Fibroblast of peridontal ligament (primary cell): ENCODE results near the gene THUMPD3.
A peak's percentile ranks its signal among the peaks of the same experiment; 100 is the strongest.

Experiments
- DNase-seq: peaks from one replicate; pipeline ENCODE4 v3.0.0-alpha.2; 2010; ENCODE audit errors: extremely low read depth

The THUMPD3 gene

GRCh38 chr3:9352917-9353752 lies 9.7 kb upstream of the THUMPD3 start:
- peak; percentile 82 for DNase-seq

GRCh38 chr3:9361691-9362388 lies 1.0 kb upstream of the THUMPD3 start:
- DNase-seq: no peak

- DNase-seq: no peak
Measured at GRCh38 chr3:9369508-9369907, 6.7 kb downstream of the THUMPD3 start.

GRCh38 chr3:9373465-9373864 lies 10.6 kb downstream of the THUMPD3 start:
- no peak for DNase-seq

GRCh38 chr3:9377981-9378380 lies 15.1 kb downstream of the THUMPD3 start:
- DNase-seq: no peak

GRCh38 chr3:9379327-9379726 lies 16.5 kb downstream of the THUMPD3 start:
- DNase-seq: no peak

- no peak for DNase-seq
Measured at GRCh38 chr3:9380014-9380413, 17.2 kb downstream of the THUMPD3 start.

DNA sequence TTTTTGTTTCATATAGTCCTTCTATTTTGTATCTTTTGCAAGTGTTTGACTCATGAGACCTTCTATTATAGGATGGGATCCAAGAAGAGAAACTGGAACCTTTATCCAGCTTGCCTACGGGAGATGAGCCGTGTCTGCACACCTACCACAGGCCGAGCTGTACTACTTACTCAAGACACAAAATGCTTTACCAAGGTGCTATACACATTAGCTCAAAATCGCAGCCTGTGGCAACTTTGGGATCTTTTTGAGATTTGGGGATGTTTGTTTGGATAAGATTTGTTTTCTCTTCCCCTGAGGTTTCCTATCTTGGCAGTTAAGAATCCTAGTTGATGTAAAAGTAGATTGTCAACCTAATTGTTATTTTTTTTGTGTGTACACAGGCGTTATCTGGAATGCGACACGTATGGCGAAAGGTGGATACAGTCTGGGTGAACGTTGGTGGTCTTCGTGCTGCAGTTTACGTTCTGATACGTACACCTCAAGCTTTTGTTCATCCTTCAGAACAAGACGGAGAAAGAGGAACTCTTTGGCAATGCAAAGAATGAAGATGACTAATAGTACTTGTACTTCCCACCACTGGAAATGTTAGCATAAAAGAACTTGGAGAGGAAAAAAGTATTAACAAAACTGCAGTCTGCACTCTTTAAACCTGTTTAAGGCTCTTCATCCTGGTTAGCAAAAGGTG lies 21.4 kb downstream of the THUMPD3 start:
- peak; percentile 38 for DNase-seq

- no peak for DNase-seq
Measured at GRCh38 chr3:9385187-9386077, 22.6 kb downstream of the THUMPD3 start.

GRCh38 chr3:9386078-9386459 lies 23.2 kb downstream of the THUMPD3 start:
- no peak for DNase-seq

DNA sequence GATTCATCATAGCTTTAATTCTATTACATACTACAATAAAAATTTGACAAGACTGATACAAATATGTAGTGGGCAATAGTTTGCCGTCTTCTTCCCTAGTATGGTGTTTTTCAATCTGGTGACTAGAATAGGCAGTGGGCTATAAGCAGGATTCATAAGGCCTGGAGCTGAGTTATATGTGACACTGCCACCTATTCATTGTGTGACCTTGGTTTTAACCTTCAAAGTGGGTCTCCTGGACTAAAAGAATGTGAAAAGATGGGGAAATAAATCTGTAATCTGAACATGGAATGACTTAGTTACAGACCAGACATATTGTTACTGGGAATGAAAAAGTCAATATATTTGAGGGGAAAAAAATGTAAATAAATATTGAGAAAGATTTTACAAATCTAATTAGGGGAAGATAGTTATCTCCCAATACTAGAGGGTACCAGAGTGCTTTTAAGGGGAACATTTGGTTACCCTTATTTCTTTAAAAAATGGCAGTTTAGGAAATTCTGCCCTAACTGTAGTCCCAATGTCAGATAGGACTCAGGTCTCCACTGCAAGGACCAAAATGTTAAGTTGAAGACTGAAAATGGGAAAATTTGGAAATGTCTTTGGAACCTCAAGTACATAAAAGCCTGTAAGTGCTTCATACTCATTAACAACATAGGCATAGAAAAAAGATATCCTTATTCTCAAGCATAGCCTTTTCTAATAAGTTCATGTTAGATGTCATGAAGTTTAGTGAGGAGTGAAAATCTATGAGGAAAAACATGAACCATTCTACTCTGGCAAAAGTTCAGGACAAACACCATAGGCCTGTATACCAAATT lies 23.9 kb downstream of the THUMPD3 start:
- DNase-seq: no peak

GRCh38 chr3:9387322-9387655 lies 24.4 kb downstream of the THUMPD3 start:
- DNase-seq: no peak

GRCh38 chr3:9388142-9388541 lies 25.3 kb downstream of the THUMPD3 start:
- DNase-seq: no peak

DNA sequence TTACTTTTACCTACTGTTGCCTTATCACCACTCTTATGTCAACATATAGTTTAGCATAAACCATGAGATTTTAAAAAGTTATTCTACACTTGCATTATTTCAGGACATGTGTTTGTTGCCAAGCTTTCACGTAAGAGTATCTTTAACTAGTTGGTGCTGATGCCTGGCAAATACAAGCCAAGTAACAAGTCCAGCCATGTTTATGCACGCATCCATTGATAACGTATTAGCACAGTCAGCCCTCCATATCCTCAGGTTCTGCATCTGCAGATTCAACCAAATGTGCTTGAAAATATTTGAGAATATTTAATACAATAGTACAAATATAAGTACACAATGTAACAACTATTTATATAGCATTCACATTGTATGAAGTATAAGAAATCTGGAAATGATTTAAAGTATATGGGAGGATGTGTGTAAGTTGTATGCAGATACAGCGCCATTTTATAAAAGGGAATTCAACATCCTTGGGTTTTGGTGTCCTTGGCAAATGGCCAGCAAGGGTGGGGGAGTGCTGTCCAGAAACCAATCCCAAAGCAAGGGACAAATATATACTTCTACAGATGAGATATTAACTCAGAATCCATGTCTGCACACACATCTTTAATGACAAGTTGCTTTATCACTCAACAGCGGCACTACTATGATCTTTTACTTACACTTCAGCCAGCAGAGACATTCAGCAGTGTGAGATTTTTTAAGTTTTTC lies 25.9 kb downstream of the THUMPD3 start:
- no peak for DNase-seq

GRCh38 chr3:9390265-9390888 lies 27.5 kb downstream of the THUMPD3 start:
- DNase-seq: no peak

GRCh38 chr3:9392041-9392440 lies 29.2 kb downstream of the THUMPD3 start:
- DNase-seq: no peak

GRCh38 chr3:9395570-9396300 lies 32.9 kb downstream of the THUMPD3 start:
- peak; percentile 18 for DNase-seq

DNA sequence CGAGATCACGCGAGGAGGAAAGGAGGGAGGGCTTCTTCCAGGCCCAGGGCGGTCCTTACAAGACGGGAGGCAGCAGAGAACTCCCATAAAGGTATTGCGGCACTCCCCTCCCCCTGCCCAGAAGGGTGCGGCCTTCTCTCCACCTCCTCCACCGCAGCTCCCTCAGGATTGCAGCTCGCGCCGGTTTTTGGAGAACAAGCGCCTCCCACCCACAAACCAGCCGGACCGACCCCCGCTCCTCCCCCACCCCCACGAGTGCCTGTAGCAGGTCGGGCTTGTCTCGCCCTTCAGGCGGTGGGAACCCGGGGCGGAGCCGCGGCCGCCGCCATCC lies 33.4 kb downstream of the THUMPD3 start:
- DNase-seq: peak; percentile 94

GRCh38 chr3:9396632-9397331 lies 33.9 kb downstream of the THUMPD3 start:
- peak; percentile 100 for DNase-seq
